A172 (cell line): ENCODE results near the gene POGK. TPM values are rescaled to one million over a fixed set of nuclear protein-coding genes. Genes with fewer than 3 reads are reported as not detected.
"Not testable (repeated sequence)": the region's sequence is repeated elsewhere in the genome, so short reads cannot be mapped to it uniquely, and the experiment has no call there.

Experiments
- DNase-seq: peaks from one replicate; pipeline ENCODE4 v3.0.0-alpha.2; 2015; ENCODE audit warnings: low spot score
- total RNA-seq: library from RNA; depleted of rRNA; stranded (reverse); fragments of >200 nt; shearing (Covaris generic); gene quantifications from 2 replicates; pipeline ENCODE4 v1.2.3, GENCODE V29; 2014; rRNA removed

POGK gene, protein sequence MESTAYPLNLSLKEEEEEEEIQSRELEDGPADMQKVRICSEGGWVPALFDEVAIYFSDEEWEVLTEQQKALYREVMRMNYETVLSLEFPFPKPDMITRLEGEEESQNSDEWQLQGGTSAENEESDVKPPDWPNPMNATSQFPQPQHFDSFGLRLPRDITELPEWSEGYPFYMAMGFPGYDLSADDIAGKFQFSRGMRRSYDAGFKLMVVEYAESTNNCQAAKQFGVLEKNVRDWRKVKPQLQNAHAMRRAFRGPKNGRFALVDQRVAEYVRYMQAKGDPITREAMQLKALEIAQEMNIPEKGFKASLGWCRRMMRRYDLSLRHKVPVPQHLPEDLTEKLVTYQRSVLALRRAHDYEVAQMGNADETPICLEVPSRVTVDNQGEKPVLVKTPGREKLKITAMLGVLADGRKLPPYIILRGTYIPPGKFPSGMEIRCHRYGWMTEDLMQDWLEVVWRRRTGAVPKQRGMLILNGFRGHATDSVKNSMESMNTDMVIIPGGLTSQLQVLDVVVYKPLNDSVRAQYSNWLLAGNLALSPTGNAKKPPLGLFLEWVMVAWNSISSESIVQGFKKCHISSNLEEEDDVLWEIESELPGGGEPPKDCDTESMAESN
- 59.3 and 61.8 TPM in 2 replicates for total RNA-seq

DNA sequence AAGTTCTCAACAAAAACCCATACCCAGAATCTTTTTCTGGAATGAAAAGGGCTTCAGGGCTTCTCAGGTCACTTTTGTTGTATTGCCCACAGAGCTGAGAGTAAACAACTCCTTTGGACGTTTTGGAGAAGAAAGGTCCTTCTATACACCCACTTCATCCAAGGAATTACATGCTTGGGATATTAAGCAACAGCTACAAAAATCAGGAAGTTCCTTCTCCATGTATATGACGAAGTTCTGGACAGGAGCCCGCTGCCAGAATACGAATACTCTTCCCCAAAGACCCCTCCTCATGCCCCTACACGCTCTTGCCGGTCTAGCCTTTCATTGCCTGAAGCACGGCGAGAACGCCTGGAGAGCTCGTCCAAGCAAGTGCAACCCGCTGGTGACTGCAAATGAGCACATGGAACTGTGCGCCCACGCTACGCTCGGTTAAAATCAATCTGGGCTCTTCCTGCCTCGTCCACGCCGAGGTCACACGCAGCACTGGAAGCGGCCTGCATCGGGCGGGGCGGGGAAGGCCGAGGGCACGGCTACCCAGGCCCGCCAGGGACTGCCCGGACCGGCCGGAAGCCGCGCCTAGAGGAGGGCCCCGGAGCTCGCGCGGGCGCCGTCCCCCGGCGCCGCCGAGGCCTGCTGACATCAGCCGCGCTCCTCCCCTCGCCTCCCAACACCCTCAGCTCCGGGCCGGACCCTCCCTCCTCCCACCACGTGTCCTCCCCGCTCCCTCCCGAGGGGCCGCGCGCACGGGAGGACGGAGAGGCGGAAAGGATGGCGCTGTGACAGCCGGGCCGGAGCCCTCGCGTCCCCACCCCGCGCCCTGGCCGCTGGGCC is at the start of gene POGK:
POGK (plus strand) TSS at position 710 of the 834 bp plus-strand sequence. CDS start 1,482 bp downstream, outside the sequence.
- DNase-seq, result peak; percentile 84

DNA sequence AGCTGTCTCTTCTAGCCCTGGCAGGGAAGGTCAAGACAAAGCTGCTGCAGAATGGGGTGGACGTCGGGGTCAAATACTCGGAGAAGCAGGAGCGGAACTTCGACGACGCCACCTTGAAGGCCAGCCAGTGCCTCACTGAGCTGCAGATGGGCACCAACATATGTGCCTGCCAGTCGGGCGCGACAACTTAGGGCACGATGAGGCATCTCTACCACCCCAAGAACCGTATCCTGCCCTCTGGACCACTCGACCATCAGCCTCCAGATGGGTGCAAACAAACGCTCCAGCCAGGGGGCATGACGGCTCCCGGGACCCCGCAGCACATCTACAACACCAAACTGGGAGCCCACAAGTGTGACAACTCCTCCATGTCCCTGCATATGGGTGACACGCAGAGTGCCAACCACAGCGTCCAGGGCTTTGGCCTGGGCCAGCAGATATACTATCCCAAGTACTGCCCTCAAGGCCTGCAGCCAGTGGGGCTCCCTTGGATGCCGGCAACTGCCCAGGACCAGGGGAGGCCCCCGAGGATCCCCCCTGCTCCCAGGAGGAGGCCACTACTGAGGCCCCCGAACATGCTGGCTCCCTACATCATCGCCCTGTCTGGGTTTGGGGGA is 42.5 kb upstream of the POGK start:
- DNase-seq, result no peak

DNA sequence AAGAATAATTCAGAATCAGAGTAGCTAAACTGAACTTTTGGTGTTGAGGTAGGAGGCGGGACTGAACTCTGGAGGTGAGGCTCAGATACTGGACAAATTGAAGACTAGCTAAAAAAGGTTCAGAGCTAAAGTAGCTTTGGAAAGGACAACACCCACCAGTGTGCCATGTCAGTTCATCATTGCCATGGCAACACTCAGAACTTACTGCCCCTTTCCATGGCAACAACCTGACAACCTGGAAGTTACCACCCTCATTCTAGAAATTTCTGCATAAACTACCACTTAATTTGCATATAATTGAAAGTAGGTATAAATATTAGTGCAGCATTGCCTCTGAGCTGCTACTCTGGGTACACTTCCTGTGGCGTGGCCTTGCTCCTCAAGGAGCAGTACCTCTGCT is 30.3 kb upstream of the POGK start:
- no peak for DNase-seq

DNA sequence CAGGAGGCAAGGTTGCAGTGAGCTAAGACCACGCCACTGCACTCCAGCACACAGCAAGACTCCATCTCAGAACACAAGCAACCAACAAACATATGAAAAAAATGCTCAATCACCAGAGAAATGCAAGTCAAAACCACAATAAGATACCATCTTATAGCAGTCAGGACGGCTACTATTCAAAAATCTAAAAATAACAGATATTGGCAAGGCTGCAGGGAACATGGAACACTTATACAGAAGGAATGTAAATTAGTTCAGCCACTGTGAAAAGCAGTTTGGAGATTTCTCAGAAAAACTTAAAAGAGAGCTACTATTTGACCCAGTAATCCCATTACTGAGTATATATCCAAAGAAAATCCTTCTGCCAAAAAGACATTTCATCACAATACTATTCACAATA is 27.6 kb upstream of the POGK start:
- DNase-seq, result no peak

DNA sequence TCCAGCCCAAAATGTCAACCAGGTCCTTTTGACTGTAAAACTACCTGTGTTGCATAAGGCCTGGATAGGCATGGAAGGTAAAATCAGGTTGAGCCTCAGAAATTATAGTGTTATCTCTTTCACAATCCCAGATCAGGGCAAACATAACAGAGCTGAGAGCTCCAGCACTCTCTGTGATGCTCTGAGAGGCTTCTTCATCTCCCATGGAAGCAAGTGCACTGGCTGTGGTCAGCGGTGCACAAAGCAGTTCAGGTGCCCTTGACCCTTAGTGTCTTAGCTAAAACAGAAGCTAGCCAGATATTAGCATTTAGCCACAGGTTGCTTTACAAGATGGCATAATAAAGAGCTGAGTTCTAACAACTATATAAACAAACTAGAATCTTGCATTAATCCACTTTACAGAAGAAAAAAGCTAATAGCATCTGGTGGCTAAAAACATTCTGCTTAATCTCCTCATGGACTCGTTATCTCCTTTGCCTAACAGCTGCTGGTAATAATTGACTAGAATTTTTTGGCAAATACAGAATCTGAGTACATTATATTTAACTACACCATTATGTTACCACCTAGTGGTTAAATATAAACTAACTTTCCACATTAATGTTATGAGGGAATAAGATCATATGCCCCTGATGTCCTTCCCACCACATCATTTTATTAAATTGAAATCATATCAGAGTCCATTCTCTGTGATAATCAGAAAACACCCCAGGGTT is 25.6 kb upstream of the POGK start:
- no peak for DNase-seq

DNA sequence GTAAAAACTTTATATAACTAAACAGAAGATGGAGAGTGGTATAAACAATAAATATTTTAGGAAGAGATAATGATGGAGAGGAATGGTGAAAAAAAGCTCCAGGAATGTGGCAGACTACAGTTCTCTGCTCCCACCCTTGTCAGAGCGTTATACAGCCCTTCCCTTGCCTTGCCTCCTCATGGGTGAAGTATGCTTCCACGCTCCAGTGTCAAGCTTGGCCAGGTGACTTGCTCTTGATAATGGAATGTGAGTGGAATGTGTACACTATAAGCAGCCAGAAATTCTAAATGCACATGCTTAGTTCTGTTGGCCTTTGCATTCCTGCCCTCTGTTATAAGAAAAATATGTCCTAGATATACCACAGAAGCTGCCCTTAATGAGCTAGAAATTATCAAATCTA is 24.7 kb upstream of the POGK start:
- DNase-seq, result peak; percentile 5

DNA sequence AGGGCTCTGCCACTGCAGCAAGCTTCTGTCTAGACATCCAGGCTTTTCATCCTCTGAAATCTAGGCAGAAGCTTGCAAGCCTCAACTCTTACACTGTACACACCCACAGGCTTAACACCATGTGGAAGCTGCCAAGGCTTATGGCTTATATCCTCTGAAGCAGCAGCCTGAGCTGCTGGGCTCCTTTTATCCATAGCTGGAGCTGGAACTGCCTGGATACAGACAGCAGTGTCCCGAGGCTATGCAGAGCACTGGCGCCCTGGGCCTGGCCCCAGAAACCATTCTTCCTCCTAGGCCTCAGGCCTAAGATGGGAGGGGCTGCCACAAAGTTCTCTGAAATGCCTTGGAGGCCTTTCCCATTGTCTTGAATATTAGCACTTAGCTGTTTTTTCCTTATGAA is 19.3 kb upstream of the POGK start:
- DNase-seq, result no peak

DNA sequence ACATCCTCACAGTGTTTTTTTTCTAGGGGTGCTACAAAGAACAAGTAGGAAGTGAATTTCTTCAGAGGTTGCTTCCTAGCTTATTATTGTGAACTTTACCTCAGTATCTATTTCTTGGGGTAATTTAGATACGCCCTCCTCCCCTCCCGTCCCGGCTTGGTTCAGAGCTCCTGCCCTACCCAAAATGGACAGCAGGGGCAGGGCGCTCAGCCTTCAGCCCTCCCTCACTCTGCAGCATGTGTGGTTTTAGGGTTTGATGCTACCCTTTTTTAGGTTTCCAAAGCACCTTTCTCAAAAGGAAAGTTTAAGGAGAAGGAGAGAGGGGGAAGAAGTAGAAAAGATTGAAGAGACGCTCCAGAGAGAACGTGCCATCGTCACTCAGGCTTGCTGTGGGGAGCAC is 16.9 kb upstream of the POGK start:
- DNase-seq, result no peak

DNA sequence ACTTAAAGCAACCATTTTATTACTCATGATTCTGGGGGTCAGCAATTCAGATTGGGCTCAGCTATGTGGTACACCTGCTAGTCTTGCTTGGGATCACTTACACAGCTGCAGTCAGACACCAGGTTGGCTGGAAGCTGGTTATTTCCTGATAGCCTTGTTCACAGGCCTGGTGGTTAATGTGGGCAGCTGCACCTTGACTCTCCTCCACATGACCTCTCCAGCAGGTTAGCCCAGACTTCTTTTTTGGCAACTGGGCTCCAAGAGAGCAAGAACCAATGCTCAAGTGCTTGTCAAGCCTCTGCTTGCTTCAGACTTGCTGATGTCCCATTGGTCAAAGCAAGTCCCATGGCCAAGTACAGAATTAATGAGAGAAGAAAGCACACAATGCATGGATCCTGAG is 11.8 kb upstream of the POGK start:
- no peak for DNase-seq

DNA sequence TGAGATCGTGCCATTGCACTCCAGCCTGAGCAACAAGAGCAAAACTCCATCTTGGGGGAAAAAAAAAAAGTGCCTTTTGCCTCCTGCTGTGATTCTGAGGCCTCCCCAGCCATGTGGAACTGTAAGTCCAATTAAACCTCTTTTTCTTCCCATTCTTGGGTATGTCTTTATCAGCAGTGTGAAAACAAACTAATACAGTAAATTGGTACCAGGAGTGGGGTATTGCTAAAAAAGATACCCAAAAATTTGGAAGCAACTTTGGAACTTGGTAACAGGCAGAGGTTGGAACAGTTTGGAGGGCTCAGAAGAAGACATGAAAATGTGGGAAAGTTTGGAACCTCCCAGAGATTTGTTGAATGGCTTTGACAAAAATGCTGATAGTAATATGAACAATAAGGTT is 9.5 kb upstream of the POGK start:
- DNase-seq, result not testable (repeated sequence)

DNA sequence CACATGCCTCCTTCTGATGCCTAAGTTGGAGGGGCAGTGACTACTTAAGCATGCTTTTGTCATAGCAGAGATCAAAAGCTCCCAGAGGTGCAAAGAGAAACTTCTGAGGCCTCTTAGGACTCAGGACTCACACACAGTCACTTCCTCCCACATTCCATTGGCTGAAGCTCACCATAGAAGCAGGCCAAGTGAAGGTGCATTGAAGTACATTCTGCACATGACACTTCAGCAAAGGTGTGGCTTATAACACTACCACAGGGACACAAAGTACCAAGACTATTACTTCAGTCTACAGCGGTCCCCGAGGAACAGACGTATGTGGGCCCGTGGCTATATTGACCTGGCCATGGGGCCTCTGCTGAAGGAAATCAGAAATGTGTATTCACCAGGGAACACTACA is 2.5 kb upstream of the POGK start:
- DNase-seq, result no peak

DNA sequence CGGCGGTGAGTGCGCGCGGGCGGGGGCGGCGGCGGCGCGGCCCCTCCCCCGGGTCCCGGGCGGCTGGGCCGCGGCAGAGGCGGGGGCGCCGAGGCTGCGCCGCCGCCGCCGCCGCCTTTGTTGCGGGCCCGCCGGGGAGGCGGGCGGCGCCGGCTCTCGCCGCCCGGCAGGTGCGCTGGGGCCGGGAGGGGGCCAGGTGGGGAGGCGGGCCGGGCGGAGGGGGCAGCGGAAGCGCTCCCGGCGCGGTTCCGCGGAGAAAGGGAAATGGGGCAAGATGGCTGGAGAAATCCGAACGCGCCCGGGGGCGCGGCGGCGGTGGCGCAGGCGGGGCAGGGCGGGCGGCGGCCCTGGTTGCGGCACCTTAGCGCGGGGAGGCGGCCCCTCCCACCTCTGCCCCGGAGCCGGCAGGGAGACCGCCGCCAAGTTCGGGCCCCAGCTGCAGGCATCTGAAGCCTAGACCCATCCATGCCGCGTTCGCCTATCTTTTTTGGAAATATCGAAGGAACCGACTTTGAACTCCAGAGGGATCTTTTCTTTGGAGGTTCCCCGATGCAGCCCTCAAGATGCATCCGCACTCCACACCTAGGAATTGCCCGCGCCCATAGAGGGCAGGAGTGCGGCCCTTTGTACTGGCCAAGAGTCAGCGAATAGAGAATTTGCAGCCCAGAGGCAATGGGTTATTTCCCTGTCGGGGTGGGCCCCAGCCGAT is 479 bp downstream of the POGK start:
- DNase-seq, result peak; percentile 30

DNA sequence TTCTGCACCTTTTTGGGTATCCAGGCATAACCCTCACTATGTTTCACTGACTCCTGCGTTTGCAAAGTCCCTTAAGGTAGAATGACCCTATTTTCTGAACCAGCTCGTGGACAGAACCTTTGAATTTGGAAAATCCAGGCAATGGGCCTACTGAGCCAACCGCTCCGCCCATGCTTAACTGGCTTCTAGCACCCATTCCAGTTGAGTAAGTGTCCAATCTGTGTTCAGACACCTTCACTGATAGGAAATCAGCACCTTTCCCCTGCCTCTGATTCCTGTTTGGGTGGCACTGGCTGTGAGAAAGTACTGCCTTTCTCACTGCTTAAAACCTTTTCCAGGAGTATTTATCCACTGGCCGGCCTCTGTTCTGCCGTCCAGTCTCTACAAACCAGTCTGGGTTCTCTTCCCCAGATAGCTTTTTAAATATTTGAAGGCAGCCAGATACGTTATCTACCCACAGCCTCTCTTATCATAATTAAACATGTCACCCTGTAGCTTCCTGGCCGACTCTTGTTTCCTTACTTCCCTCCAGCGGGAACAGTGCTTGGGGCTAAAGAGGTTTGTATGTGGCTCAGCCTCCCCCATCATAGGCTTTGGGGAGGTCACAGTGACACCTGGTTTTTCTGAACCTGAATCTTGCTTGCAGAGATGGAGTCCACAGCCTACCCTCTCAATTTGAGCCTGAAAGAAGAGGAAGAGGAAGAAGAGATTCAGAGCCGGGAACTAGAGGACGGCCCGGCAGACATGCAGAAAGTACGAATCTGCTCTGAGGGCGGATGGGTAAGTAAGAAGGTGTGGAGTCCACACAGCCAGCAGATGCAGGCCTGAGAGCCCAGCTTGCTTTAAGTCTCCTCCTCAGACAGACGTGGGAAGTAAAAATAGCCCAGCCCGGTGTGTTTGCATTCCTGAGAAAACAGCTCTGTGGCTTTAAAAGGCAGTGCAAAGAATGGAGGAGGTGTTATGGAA is 1.3 kb downstream of the POGK start:
- no peak for DNase-seq

DNA sequence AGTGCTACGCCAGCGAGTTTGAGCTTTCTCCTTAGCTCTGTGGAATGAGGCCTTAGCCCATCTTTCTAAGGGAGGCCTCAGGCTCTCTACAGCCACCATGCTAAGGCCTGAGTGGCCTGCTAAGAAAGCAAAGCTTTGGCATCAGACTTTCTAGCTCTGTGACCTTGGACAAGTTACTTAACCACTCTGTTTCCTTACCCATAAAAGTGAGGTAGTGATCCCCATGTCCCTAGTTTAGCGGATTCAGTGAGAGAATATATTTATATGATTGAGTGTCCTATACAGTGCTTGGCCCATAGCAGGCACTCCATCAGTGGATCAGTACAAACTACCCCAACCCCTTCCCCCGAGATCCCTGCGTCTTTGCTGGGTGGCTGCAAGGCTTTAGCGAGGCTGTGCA is 4.0 kb downstream of the POGK start:
- DNase-seq, result no peak

DNA sequence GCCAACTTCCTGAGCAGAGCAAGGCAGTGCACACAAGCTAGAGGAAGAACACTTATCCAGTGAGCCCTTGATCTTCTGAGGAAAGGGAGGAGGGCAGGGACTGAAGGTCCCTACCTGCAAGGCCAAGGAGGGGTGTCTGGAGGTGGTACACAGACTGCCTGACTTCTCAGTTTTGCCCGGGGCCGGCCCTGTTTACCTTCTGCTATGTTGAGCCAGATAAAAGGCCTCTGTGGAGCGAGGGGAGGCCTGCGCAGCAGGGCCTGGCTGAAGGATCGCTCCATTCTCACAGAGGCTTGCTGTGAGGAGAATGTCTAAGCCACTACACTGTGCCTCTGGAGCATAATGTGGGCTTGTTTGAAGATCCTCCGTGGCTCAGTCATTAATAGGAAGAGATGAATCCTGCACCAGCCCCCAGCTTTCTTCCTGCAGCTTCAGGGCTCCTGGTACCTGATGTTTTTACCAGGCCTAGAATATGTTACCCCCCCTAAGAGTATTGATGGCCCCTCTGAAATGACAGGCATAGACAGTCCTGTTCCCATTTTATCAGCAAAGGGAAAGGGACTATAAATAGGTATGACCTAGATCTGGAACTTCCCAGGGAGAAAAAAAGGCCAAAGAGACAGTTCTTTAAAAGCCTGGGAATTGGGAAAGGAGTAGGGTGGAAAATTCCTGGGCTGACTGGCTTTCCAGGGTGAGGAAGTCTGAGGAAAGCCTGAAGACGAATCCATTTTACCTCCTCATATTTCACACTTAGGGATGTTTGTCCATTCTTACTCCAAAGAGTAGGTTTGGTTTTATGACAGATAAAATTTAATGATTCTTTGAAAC is 4.7 kb downstream of the POGK start:
- DNase-seq, result no peak

DNA sequence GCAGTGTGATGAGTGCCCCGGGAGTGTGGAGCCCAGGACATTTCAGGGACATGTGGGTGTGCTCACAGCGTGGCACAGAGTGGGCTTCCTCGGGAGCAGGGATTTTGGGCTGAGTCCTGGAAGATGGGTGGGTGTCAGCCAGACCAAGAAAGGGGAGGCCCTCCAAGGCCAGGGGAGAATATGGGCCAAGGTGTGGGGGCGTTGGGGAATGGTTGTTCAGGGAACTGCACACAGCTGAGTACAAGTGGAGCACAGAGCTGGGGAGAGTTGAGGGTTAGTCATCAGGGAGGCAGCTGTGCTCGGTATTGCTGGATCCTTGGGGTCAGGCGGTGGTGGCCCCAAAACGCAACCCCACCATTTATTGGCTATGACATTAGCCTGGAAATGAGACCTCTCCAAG is 5.5 kb downstream of the POGK start:
- no peak for DNase-seq

DNA sequence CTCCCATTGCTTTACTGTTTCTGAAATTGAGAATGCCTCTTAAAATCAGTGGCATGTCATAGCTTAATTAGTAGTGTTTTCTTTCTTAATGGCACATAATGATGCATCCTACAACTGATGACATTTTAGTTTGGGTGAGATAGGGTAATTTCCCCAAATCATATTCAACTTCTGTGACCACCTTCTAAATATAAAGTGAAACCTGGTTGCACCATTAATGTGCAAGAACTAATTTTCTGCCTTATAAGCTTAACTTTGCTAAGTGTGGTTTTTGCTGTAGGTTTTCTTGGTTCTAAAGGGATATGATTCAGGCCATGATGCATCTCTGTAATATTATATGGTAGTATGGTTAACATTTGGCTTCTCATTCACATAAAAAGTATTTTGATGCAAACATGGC is 8.9 kb downstream of the POGK start:
- no peak for DNase-seq

DNA sequence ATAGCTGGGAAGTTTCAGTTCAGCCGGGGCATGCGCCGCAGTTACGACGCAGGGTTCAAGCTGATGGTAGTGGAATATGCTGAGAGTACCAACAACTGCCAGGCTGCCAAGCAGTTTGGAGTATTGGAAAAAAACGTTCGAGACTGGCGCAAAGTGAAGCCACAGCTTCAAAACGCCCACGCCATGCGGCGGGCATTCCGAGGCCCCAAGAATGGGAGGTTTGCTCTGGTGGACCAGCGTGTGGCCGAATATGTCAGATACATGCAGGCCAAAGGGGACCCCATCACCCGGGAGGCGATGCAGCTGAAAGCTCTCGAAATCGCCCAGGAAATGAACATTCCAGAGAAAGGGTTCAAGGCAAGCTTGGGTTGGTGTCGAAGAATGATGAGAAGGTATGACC is 9.9 kb downstream of the POGK start:
- DNase-seq, result no peak

DNA sequence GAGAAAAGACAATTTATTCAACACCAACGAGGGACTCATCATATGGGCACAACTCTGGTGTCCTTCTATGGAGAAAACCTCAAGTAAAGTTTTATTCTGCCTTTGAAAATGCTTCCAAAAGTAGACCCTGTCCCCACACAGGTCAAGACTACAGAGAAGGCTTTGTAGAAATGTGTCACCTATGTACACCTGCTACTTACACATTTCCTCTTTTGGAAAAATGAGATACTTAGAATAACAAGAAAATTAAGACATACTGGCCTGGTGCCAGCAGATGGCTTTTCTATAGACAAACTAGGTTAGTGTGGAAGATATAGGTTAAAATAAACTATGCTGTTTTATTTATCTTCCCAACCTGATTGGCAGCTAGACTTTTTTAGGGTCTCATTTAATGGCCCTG is 13.6 kb downstream of the POGK start:
- no peak for DNase-seq
